Measurements from ENCODE around the gene PRR3.
"Not testable (repeated sequence)": the region's sequence is repeated elsewhere in the genome, so short reads cannot be mapped to it uniquely, and the experiment has no call there.

DNA sequence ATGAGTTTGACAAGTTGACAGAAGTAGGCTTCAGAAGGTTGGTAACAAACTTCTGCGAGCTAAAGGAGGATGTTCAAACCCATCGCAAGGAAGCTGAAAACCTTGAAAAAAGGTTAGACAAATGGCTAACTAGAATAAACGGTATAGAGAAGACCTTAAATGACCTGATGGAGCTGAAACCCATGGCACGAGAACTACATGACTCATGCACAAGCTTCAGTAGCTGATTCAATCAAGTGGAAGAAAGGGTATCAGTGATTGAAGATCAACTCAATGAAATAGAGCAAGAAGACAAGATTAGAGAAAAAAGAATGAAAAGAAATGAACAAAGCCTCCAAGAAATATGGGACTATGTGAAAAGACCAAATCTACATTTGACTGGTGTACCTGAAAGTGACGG is 35.1 kb upstream of the PRR3 start:
- TF ChIP-seq CTCF (IDR thresholded peaks at IDR 0.05; ENCODE audit: insufficient read depth, low read depth, low read length); EZH2 (IDR thresholded peaks at IDR 0.05; ENCODE audit: insufficient read depth, low read length): not testable (repeated sequence)

Measured in astrocyte (in vitro differentiated cells and primary cell).